Measurements from ENCODE around the gene KCTD21.

DNA sequence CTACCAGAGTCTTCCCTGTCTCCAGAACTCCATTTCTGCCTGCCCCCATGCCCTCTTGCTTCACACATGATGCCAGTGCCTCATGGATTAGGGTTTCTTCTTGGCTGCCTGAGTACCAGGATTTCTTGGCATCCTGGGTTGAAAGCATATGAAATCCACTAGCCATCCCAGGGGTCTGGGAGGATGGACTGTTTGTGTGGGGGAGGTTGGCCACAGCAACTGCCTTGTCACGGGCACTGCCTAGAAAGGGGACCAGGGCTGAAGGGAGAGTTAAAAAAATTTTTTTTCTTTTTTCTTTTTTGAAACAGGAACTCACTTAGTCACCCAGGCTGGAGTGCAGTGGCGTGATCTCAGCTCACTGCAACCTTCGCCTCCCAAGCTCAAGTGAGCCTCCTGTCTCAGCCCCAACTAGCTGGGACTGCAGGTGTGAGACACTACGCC is 4.5 kb upstream of the KCTD21 start:
- TF ChIP-seq, protein P1, sequence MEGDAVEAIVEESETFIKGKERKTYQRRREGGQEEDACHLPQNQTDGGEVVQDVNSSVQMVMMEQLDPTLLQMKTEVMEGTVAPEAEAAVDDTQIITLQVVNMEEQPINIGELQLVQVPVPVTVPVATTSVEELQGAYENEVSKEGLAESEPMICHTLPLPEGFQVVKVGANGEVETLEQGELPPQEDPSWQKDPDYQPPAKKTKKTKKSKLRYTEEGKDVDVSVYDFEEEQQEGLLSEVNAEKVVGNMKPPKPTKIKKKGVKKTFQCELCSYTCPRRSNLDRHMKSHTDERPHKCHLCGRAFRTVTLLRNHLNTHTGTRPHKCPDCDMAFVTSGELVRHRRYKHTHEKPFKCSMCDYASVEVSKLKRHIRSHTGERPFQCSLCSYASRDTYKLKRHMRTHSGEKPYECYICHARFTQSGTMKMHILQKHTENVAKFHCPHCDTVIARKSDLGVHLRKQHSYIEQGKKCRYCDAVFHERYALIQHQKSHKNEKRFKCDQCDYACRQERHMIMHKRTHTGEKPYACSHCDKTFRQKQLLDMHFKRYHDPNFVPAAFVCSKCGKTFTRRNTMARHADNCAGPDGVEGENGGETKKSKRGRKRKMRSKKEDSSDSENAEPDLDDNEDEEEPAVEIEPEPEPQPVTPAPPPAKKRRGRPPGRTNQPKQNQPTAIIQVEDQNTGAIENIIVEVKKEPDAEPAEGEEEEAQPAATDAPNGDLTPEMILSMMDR (IDR thresholded peaks at IDR 0.05; ENCODE audit: low read depth, low read length, missing input control) = no peak
- TF ChIP-seq, protein P2, sequence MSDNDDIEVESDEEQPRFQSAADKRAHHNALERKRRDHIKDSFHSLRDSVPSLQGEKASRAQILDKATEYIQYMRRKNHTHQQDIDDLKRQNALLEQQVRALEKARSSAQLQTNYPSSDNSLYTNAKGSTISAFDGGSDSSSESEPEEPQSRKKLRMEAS (IDR thresholded peaks at IDR 0.05) = no peak
- TF ChIP-seq, protein P3, sequence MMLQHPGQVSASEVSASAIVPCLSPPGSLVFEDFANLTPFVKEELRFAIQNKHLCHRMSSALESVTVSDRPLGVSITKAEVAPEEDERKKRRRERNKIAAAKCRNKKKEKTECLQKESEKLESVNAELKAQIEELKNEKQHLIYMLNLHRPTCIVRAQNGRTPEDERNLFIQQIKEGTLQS (IDR thresholded peaks at IDR 0.05) = no peak
- TF ChIP-seq, protein P4, sequence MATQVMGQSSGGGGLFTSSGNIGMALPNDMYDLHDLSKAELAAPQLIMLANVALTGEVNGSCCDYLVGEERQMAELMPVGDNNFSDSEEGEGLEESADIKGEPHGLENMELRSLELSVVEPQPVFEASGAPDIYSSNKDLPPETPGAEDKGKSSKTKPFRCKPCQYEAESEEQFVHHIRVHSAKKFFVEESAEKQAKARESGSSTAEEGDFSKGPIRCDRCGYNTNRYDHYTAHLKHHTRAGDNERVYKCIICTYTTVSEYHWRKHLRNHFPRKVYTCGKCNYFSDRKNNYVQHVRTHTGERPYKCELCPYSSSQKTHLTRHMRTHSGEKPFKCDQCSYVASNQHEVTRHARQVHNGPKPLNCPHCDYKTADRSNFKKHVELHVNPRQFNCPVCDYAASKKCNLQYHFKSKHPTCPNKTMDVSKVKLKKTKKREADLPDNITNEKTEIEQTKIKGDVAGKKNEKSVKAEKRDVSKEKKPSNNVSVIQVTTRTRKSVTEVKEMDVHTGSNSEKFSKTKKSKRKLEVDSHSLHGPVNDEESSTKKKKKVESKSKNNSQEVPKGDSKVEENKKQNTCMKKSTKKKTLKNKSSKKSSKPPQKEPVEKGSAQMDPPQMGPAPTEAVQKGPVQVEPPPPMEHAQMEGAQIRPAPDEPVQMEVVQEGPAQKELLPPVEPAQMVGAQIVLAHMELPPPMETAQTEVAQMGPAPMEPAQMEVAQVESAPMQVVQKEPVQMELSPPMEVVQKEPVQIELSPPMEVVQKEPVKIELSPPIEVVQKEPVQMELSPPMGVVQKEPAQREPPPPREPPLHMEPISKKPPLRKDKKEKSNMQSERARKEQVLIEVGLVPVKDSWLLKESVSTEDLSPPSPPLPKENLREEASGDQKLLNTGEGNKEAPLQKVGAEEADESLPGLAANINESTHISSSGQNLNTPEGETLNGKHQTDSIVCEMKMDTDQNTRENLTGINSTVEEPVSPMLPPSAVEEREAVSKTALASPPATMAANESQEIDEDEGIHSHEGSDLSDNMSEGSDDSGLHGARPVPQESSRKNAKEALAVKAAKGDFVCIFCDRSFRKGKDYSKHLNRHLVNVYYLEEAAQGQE (IDR thresholded peaks at IDR 0.05) = no peak
- TF ChIP-seq TAF1 (conservative IDR thresholded peaks at IDR 0.05) = no peak
- no peak for TF ChIP-seq FOXA2 (IDR thresholded peaks at IDR 0.05)
- TF ChIP-seq YY1 (IDR thresholded peaks at IDR 0.05) = no peak
- TF ChIP-seq EGR1 (IDR thresholded peaks at IDR 0.05; ENCODE audit: low read depth in 2 of 2) = no peak
- no peak for TF ChIP-seq HNF4G (IDR thresholded peaks at IDR 0.05)
- no peak for TF ChIP-seq RAD21 (IDR thresholded peaks at IDR 0.05)
